ENCODE results near the gene RAB6B.

RAB6B gene

GRCh38 chr3:133896002-133896761, 500 bp upstream of the RAB6B start:
- no peak for TF ChIP-seq CTCF (IDR thresholded peaks at IDR 0.05; ENCODE audit: control insufficient read depth, insufficient read depth, low read depth, low read length, missing control alignments)
- DNase-seq (ENCODE audit: low read depth), result no peak
- peak overlapping the region; percentile 46 for H3K4me3 ChIP-seq (ENCODE audit: control insufficient read depth, low read depth, low read length)

GRCh38 chr3:133894353-133895207, 1.1 kb downstream of the RAB6B start:
- TF ChIP-seq CTCF (IDR thresholded peaks at IDR 0.05; ENCODE audit: control insufficient read depth, insufficient read depth, low read depth, low read length, missing control alignments), result no peak
- peak overlapping the region; percentile 57 for H3K4me3 ChIP-seq (ENCODE audit: control insufficient read depth, low read depth, low read length)
- no peak for DNase-seq (ENCODE audit: low read depth)

- DNase-seq (ENCODE audit: low read depth), result no peak
- no peak overlapping the region for H3K4me3 ChIP-seq (ENCODE audit: control insufficient read depth, low read depth, low read length)
- no peak for TF ChIP-seq CTCF (IDR thresholded peaks at IDR 0.05; ENCODE audit: control insufficient read depth, insufficient read depth, low read depth, low read length, missing control alignments)
These were observed 1.9 kb downstream of the RAB6B start for GRCh38 chr3:133893683-133894352.

GRCh38 chr3:133892541-133893231, 3.0 kb downstream of the RAB6B start:
- no peak for DNase-seq (ENCODE audit: low read depth)
- TF ChIP-seq CTCF (IDR thresholded peaks at IDR 0.05; ENCODE audit: control insufficient read depth, insufficient read depth, low read depth, low read length, missing control alignments), result no peak
- H3K4me3 ChIP-seq (ENCODE audit: control insufficient read depth, low read depth, low read length), result no peak overlapping the region

- no peak for DNase-seq (ENCODE audit: low read depth)
- H3K4me3 ChIP-seq (ENCODE audit: control insufficient read depth, low read depth, low read length), result no peak overlapping the region
- TF ChIP-seq CTCF (IDR thresholded peaks at IDR 0.05; ENCODE audit: control insufficient read depth, insufficient read depth, low read depth, low read length, missing control alignments), result no peak
These were observed 3.9 kb downstream of the RAB6B start for GRCh38 chr3:133891662-133892378.

All from AG09309 (cell line).